ENCODE data around the gene MPV17. TPM values are rescaled to one million over a fixed set of nuclear protein-coding genes. Genes with fewer than 3 reads are reported as not detected.

MPV17 gene
- total and polyA plus RNA-seq, 2 of the 13 experiments (the other 11 are each of a cell fraction or from before 2014, with no cell fraction given), result 48.9 to 129 TPM

- TF ChIP-seq DZIP1 (CRISPR knock-in tag; IDR thresholded peaks at IDR 0.05), result peak; percentile 13; the same call in 1 of the 2 replicates
- TF ChIP-seq KMT2B (CRISPR knock-in tag; IDR thresholded peaks at IDR 0.05), result peak; percentile 81
- TF ChIP-seq ZNF781 (CRISPR knock-in tag; IDR thresholded peaks at IDR 0.05; ENCODE audit: borderline replicate concordance, not compliant biosample characterization), result peak; percentile 77
- TF ChIP-seq NR2F6 (IDR thresholded peaks at IDR 0.05), result peak; percentile 49; the same call in 1 of the 2 replicates
- peak; percentile 40 for TF ChIP-seq NR2F6 (CRISPR knock-in tag; IDR thresholded peaks at IDR 0.05)
- TF ChIP-seq ZNF530 (CRISPR knock-in tag; IDR thresholded peaks at IDR 0.05; ENCODE audit: low read depth), result no peak
- no peak; the same call in 1 of the 2 replicates for TF ChIP-seq ZBTB21 (CRISPR knock-in tag; IDR thresholded peaks at IDR 0.05)
- no peak for TF ChIP-seq CBX1 (IDR thresholded peaks at IDR 0.05; ENCODE audit: low read depth)
- TF ChIP-seq SIX4 (CRISPR knock-in tag; IDR thresholded peaks at IDR 0.05), result peak; percentile 30
- no peak for TF ChIP-seq ZNF496 (CRISPR knock-in tag; IDR thresholded peaks at IDR 0.05; ENCODE audit: insufficient replicate concordance)
- peak; percentile 62; the same call in 1 of the 2 replicates for TF ChIP-seq ZFP1 (CRISPR knock-in tag; IDR thresholded peaks at IDR 0.05)
- peak; percentile 98 for TF ChIP-seq ZFY (CRISPR knock-in tag; IDR thresholded peaks at IDR 0.05)
- no peak for TF ChIP-seq ZNF10 (CRISPR knock-in tag; IDR thresholded peaks at IDR 0.05; ENCODE audit: borderline replicate concordance, low read depth)
- peak; percentile 67 for TF ChIP-seq ISL2 (CRISPR knock-in tag; IDR thresholded peaks at IDR 0.05)
- TF ChIP-seq CSRNP1 (CRISPR knock-in tag; IDR thresholded peaks at IDR 0.05), result peak; percentile 97
- TF ChIP-seq NAIF1 (CRISPR knock-in tag; IDR thresholded peaks at IDR 0.05; ENCODE audit: borderline replicate concordance), result peak; percentile 100
- no peak; the same call in 1 of the 2 replicates for TF ChIP-seq ZNF710 (CRISPR knock-in tag; IDR thresholded peaks at IDR 0.05; ENCODE audit: borderline replicate concordance)
- peak; percentile 70 for TF ChIP-seq TFE3 (CRISPR knock-in tag; IDR thresholded peaks at IDR 0.05)
- TF ChIP-seq TAF1 (CRISPR knock-in tag; IDR thresholded peaks at IDR 0.05), result peak; percentile 84
- peak; percentile 96; the same call in 1 of the 2 replicates for TF ChIP-seq PAWR (CRISPR knock-in tag; IDR thresholded peaks at IDR 0.05; ENCODE audit: borderline replicate concordance)
- TF ChIP-seq KDM5B (CRISPR knock-in tag; IDR thresholded peaks at IDR 0.05; ENCODE audit: borderline replicate concordance), result peak; percentile 70
Measured at GRCh38 chr2:27356382-27357181, 33.7 kb upstream of the MPV17 start, which contains the start of gene GTF3C2 (continued).

All from HepG2 (cell line).